ACC112 (cell line): ENCODE data around the gene TWIST2.

Source experiments
- H2AFZ ChIP-seq: fragments of 200-600 bp; sonication (generic); one replicate; pipeline ENCODE4 v1.6.0; 2017; ENCODE audit warnings: antibody characterized with exemption, low read length; ENCODE audit not compliant: unreplicated experiment
- H3K27ac ChIP-seq: fragments of 200-600 bp; sonication (generic); 2 replicates; pipeline ENCODE4 v1.5.1; 2014; ENCODE audit warnings: low read depth, mild to moderate bottlenecking, antibody characterized with exemption, low read length, moderate library complexity
- H3K27me3 ChIP-seq: fragments of 200-600 bp; sonication (generic); 2 replicates; pipeline ENCODE4 v1.6.1; 2014; ENCODE audit warnings: mild to moderate bottlenecking, antibody characterized with exemption, low read length, moderate library complexity, mixed read lengths; ENCODE audit not compliant: insufficient read depth
- H3K36me3 ChIP-seq: fragments of 200-600 bp; sonication (generic); 2 replicates; pipeline ENCODE4 v1.6.1; 2016; ENCODE audit warnings: mild to moderate bottlenecking, antibody characterized with exemption, low read length, moderate library complexity, mixed read lengths; ENCODE audit not compliant: insufficient read depth
- H3K4me1 ChIP-seq: fragments of 200-600 bp; sonication (generic); one replicate; pipeline ENCODE4 v1.6.1; 2016; ENCODE audit warnings: low read length, mixed read lengths; ENCODE audit not compliant: insufficient read depth, unreplicated experiment, control insufficient read depth
- H3K4me3 ChIP-seq: fragments of 200-600 bp; sonication (generic); 2 replicates; pipeline ENCODE4 v1.5.1; 2014; ENCODE audit warnings: mild to moderate bottlenecking, low read depth, low read length
- H3K79me2 ChIP-seq: fragments of 200-600 bp; sonication (generic); one replicate; pipeline ENCODE4 v1.6.0; 2016; ENCODE audit warnings: low read length; ENCODE audit not compliant: control insufficient read depth, unreplicated experiment, insufficient read depth

Gene TWIST2

DNA sequence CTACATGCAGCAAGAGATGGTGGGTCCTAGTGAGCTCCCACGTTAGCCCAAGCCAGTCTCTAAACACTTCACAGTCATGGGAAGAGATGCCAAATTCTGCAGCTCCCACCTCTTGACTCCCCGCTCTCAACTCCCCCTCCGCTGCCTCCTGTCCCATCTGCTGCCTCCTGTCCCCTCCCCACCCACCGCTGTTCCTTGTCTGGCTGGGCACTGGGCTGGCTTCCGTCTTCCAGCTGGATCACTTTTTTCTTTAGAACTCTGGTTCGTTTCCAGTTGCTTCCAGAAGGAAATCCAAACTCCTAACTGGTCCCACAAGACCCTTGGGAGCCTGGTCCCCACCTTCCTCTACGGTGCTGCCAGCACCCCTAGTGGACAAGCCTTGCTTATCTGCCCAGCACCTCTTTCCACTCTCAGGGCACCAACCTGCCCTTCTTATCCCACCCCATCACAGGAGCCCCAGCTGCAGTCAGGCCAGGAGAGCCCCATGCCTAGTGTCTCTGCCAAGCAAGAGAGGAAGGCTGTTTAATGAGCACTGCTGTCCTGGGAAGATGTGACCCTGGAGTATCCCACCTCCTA, 12.1 kb upstream of the TWIST2 start:
- Histone ChIP-seq H3K79me2 (no peaks in the 10 kb centered on the region), H3K4me1 (no peaks in the 10 kb centered on the region), H3K36me3 (no peaks in the 10 kb centered on the region), H3K27ac (no peak overlapping the region), H2AFZ (no peak overlapping the region), H3K4me3 (no peak overlapping the region), H3K27me3 (peaks cover 49% of the 10 kb centered on the region)

DNA sequence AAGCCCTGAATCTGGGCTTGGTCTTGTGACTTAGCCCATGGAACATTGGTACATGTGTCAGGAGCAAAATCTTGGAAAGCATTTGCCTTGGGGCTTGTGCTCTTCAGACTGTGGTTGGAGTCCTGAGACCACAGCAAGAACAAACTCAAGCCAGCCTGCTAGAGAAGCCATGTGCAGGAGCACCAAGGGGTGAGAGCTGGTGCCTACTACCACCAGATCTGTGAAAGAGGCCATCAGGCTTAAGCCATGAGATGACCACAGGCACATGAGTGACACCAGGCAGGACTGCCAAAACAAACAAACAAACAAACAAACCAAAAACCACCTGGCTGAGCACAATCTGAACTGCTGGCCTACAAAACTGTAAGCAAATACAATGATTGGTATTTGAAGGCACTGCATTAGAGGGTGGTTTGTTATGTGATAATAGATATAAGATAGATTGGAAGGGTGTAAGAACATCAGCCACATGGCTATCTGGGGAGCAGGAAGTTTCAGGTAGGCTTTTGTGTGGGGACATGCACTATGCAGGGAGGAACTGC, 9.0 kb upstream of the TWIST2 start:
- no peak overlapping the region for H3K27ac ChIP-seq
- H2AFZ ChIP-seq, result no peak overlapping the region
- no peaks in the 10 kb centered on the region for H3K36me3 ChIP-seq
- no peaks in the 10 kb centered on the region for H3K79me2 ChIP-seq
- no peak overlapping the region for H3K4me3 ChIP-seq
- H3K4me1 ChIP-seq, result no peaks in the 10 kb centered on the region
- H3K27me3 ChIP-seq, result peaks cover 19% of the 10 kb centered on the region

DNA sequence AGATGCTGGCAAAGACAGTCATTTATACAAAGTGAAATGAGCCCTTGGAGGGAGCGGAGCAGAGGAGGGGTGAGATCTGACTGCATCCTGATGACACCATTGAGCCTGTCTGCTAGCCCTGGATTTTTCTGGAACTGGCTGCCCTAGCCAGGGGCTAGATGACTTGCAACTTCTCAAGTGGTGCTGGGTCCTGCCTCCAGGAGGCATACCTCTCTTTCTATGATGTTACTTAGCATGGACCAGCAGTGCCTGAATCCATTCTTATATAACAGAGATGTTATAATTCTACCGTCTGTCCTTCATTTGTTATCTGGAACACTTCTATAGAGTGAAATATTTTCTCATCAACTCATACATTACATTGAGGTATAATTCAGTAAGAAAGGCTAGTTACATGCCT, 8.5 kb upstream of the TWIST2 start:
- Histone ChIP-seq H3K27ac (no peak overlapping the region), H3K4me3 (no peak overlapping the region), H2AFZ (no peak overlapping the region), H3K36me3 (no peaks in the 10 kb centered on the region), H3K79me2 (no peaks in the 10 kb centered on the region), H3K27me3 (peaks cover 15% of the 10 kb centered on the region; the same call in 1 of the 2 replicates), H3K4me1 (no peaks in the 10 kb centered on the region)

DNA sequence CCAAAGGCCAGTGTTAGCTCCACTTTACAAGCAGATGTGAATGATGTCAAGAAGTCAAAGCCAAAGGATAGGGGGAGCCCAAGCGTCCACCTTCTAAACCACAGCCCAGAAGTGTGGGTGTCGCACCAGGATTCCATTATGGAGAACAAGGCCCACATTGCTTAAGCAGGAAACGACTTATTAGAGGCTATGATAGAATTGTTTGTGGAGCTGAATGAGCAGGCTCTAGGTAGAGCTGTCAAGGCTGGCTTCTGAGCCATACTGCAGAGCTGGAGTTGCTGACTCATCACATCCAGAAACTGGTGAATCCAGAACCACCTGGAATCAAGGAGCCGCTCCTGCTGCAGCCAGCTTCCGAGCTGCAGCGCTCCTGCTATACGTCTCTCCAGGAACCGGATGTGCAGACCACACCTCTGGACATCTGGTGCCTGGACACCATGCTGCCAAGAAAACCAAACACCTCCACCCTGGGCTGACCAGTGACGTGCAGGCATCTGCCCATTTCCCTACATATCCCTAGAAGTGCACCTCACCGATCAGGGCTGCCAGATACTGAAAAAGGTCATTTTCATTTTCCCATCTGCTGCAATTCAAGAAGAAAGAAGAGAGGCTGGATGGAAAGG, 6.2 kb upstream of the TWIST2 start:
- H2AFZ ChIP-seq, result no peak overlapping the region
- peaks cover 7% of the 10 kb centered on the region for H3K4me1 ChIP-seq
- peaks cover 7% of the 10 kb centered on the region for H3K79me2 ChIP-seq
- H3K4me3 ChIP-seq, result no peak overlapping the region
- H3K27ac ChIP-seq, result no peak overlapping the region
- no peaks in the 10 kb centered on the region for H3K36me3 ChIP-seq
- H3K27me3 ChIP-seq, result no peaks in the 10 kb centered on the region

DNA sequence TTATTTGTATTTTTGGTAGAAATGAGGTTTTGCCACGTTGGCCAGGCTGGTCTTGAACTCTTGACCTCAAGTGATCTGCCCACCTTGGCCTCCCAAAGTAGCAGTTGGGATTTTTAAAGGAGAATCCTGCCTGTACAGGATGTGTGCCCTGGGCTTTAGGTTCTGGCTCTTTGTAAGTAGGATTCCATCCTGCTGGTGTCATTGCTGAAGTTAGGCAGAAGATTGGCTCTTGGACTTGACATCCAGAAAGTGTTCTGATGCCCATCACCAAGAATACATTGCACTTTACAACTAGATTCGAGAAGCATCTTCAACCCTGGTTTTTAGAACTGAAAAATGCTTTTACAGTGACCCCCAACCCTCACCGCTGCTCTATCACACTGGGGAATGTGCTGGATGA, 4.4 kb upstream of the TWIST2 start:
- Histone ChIP-seq H3K4me3 (no peak overlapping the region), H3K36me3 (no peaks in the 10 kb centered on the region), H3K27ac (no peak overlapping the region), H3K4me1 (peaks cover 7% of the 10 kb centered on the region), H3K79me2 (peaks cover 18% of the 10 kb centered on the region), H2AFZ (no peak overlapping the region), H3K27me3 (no peaks in the 10 kb centered on the region)

DNA sequence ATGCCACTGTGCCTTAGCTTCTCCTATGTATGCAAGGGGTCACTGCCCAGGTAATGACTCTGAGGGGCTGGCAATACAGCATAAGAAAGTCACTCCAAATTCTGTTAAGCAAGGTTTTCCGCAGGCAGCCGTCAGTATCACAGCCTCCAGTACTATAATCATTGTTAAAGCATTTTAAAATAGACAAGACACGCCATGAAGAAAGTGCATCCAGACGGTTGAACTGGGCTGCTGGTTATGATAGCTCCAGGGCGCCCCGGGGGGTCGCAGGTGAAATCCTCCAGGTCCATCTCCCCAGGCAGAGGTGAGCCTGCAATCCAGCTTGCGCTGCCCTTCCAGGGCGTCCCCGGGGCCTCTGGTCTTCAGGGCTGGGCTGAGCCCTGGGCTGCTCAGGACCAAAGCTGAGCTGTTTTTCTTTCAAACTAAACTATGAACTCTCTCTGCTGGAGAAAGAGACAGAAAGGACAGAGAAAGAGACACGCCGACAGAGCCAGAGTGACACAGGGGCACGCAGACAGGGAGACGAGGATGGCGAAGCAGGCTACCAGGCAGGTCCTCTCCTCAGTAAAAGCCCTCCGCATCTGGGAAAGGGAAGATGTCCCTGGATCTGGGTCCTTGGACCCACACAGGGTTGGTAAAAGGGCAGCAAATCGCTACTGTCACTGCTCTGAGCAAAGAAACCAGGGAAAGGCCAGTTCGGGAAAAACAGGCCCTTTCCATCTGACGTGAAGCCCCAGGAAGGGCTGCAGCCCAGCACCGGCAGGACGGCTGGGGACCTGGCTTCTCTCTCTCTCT, 2.1 kb upstream of the TWIST2 start:
- Histone ChIP-seq H2AFZ (no peak overlapping the region), H3K36me3 (no peaks in the 10 kb centered on the region), H3K27ac (no peak overlapping the region), H3K79me2 (peaks cover 39% of the 10 kb centered on the region), H3K4me1 (peaks cover 7% of the 10 kb centered on the region), H3K27me3 (no peaks in the 10 kb centered on the region), H3K4me3 (peak overlapping the region; percentile 98)

DNA sequence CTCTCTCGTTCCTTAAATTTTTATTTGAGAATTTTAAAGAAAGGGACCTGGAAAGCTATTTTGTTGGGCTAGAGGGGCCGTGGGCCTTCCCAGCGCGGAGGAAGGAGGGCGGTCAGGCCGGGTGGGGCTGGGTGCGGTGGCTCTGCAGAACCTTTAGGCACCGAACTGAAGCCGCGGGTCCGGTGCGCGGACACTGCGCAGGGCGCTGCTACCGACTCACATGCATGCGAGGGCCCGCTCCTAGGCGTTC, 1.6 kb upstream of the TWIST2 start:
- no peaks in the 10 kb centered on the region for H3K27me3 ChIP-seq

DNA sequence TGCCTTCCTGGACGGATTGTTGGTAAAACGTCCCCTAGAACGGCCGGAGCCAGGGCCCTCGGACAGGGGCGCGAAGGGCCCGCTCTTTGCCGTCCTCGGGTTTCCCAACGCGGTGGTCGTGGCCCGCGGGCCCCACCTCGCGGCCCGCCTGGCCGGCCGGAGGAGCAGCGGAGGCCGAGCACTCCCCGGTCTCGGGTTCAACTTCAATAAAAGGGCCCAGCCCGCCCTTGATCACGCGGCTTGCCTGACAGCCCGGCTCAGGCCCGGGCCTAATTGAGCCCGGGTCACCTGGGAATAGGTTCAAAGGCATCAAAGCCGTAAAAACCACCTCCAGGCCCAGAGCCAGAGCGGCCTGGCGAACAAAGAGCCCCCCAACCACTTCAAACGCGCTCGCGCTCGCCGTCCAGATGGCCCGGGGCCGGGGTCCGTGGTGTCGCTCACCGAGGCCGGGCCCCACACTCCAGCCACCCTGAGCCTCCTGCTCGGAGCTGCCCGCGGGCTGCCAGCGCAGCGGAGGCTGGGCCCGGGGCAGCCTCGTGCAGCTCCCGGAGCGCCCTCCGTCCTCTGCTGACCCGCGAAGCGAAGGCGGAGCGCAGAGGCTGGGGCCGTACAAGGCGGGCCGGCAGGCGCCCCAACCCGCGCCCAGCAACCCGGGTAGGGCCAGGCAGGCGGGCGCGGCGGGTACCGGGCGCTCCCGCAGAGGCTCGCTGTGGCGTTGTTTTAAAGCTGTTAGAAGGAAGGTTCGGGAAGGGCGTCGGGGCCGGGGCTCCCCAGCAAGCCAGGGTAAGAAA, 1.1 kb upstream of the TWIST2 start:
- Histone ChIP-seq H3K36me3 (no peaks in the 10 kb centered on the region), H3K79me2 (peaks cover 50% of the 10 kb centered on the region), H3K27me3 (no peaks in the 10 kb centered on the region), H3K27ac (peak overlapping the region; percentile 53; the same call in 1 of the 2 replicates), H2AFZ (peak overlapping the region; percentile 82), H3K4me1 (peaks cover 11% of the 10 kb centered on the region), H3K4me3 (peak overlapping the region; percentile 98)

More for the DNA sequence above, 1.6 kb upstream of the TWIST2 start:
- Histone ChIP-seq H3K4me1 (peaks cover 7% of the 10 kb centered on the region), H3K4me3 (peak overlapping the region; percentile 98), H3K79me2 (peaks cover 45% of the 10 kb centered on the region), H3K36me3 (no peaks in the 10 kb centered on the region), H3K27ac (no peak overlapping the region), H2AFZ (no peak overlapping the region)

DNA sequence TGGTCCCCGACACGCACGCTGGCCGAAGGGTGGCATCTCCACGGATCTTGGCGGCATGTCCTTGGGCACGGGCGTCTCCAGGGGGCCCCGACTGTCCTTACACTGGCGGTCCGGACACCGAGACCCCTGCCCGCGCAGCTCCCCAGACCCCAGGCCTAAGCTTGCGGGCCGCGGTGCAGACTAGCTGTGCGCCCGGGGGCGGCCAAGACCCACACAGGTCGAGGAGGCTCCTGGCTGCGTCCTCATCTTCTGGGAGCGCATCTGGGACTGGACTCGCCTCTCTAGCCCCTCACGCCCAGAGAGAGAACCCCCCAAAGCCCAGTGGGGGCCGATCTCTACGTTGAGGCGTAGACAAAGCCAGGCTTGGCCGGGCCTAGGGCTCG, 475 bp upstream of the TWIST2 start:
- H3K79me2 ChIP-seq, result peaks cover 56% of the 10 kb centered on the region
- no peaks in the 10 kb centered on the region for H3K27me3 ChIP-seq
- H3K4me3 ChIP-seq, result peak overlapping the region; percentile 98
- H3K4me1 ChIP-seq, result peaks cover 17% of the 10 kb centered on the region
- peak overlapping the region; percentile 53; the same call in 1 of the 2 replicates for H3K27ac ChIP-seq
- H2AFZ ChIP-seq, result peak overlapping the region; percentile 82
- H3K36me3 ChIP-seq, result no peaks in the 10 kb centered on the region

DNA sequence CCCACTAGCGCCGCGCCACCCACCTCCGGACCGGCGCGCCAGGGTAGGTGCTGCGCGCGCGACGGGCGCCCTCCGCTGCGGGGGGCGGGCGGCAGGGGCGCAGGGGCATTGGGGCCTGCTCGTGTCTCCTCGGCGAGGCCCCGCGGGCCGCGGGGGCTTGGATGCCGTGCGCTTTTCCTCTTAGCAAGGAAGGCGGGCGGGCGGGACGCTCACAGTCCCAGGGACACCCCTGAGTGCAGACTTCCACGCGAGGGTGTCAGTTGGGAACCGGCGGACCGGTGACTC, 748 bp downstream of the TWIST2 start:
- Histone ChIP-seq H3K4me3 (peak overlapping the region; percentile 98), H3K27ac (peak overlapping the region; percentile 57; the same call in 1 of the 2 replicates), H2AFZ (peak overlapping the region; percentile 36), H3K79me2 (peaks cover 61% of the 10 kb centered on the region), H3K27me3 (no peaks in the 10 kb centered on the region), H3K4me1 (peaks cover 19% of the 10 kb centered on the region), H3K36me3 (no peaks in the 10 kb centered on the region)
